GM23338 (cell line): ENCODE data around the gene RUVBL2. TPM values are rescaled to one million over a fixed set of nuclear protein-coding genes. Genes with fewer than 3 reads are reported as not detected.

ENCODE experiments used
- ATAC-seq: fragments of 200-7000 bp; cut with Tn5 transposase; 3 replicates; pipeline ENCODE4 v1.9.1; 2020
- DNase-seq: peaks from one replicate; pipeline ENCODE4 v3.0.0-alpha.2; 2015; ENCODE audit warnings: low spot score
- H2AFZ ChIP-seq: fragments of 200-600 bp; sonication (generic); 2 replicates; pipeline ENCODE4 v1.8.0; 2016; ENCODE audit warnings: antibody characterized with exemption, mild to moderate bottlenecking, moderate library complexity
- H3F3A ChIP-seq: fragments of 200-600 bp; sonication (generic); replicated peaks from 2 replicates; pipeline ENCODE4 v1.8.0; 2017; ENCODE audit warnings: antibody characterized with exemption, mixed run types, low read depth
- H3K27ac ChIP-seq: fragments of 200-600 bp; sonication (generic); 2 replicates; pipeline ENCODE4 v1.6.1; 2016; ENCODE audit warnings: low read depth
- H3K27me3 ChIP-seq: fragments of 200-600 bp; sonication (generic); 2 replicates; pipeline ENCODE4 v1.8.0; 2016; ENCODE audit warnings: mild to moderate bottlenecking, mixed run types, moderate library complexity; ENCODE audit not compliant: insufficient read depth
- H3K36me3 ChIP-seq: fragments of 200-600 bp; sonication (generic); 2 replicates; pipeline ENCODE4 v1.8.0; 2016; ENCODE audit warnings: mild to moderate bottlenecking; ENCODE audit not compliant: insufficient read depth
- H3K4me1 ChIP-seq: fragments of 200-600 bp; sonication (generic); 2 replicates; pipeline ENCODE4 v1.8.0; 2016; ENCODE audit warnings: mild to moderate bottlenecking, moderate library complexity; ENCODE audit not compliant: insufficient read depth
- H3K4me2 ChIP-seq: fragments of 200-600 bp; sonication (generic); 2 replicates; pipeline ENCODE4 v1.7.1; 2017; ENCODE audit warnings: mixed run types
- H3K4me3 ChIP-seq: fragments of 200-600 bp; sonication (generic); 2 replicates; pipeline ENCODE4 v1.6.1; 2016; ENCODE audit warnings: mixed run types
- H3K79me2 ChIP-seq: fragments of 200-600 bp; sonication (generic); replicated peaks from 2 replicates; pipeline ENCODE4 v1.8.0; 2017; ENCODE audit warnings: mild to moderate bottlenecking; ENCODE audit not compliant: insufficient read depth
- H3K9me2 ChIP-seq: fragments of 200-600 bp; sonication (generic); 2 replicates; pipeline ENCODE4 v1.8.0; 2017; ENCODE audit not compliant: insufficient read depth
- H4K20me1 ChIP-seq: fragments of 200-600 bp; sonication (generic); replicated peaks from 2 replicates; pipeline ENCODE4 v1.8.0; 2017; ENCODE audit warnings: mild to moderate bottlenecking; ENCODE audit not compliant: insufficient read depth
- H3K27ac Mint-ChIP-seq: 2 replicates; pipeline ENCODE4 v1.8.0; 2020; ENCODE audit warnings: inconsistent platforms, mild to moderate bottlenecking, moderate library complexity, mixed read lengths
- H3K27me3 Mint-ChIP-seq: 3 replicates; pipeline ENCODE4 v1.8.0; 2022; ENCODE audit warnings: low read depth, mild to moderate bottlenecking, moderate library complexity, mixed read lengths, inconsistent platforms; ENCODE audit not compliant: insufficient read depth, poor library complexity
- H3K36me3 Mint-ChIP-seq: 3 replicates; pipeline ENCODE4 v1.8.0; 2021; ENCODE audit warnings: low read depth, mild to moderate bottlenecking, inconsistent platforms, moderate library complexity, mixed read lengths
- H3K4me1 Mint-ChIP-seq: 3 replicates; pipeline ENCODE4 v1.8.0; 2020; ENCODE audit warnings: mild to moderate bottlenecking, inconsistent platforms, mixed read lengths
- H3K4me3 Mint-ChIP-seq: 3 replicates; pipeline ENCODE4 v1.8.0; 2021; ENCODE audit warnings: moderate library complexity, mild to moderate bottlenecking, inconsistent platforms, mixed read lengths
- H3K9me3 Mint-ChIP-seq: 3 replicates; pipeline ENCODE4 v1.8.0; 2020; ENCODE audit warnings: moderate library complexity, mild to moderate bottlenecking, inconsistent platforms, mixed read lengths
- CREB1 ChIP-seq: fragments of 250-450 bp; sonication (Bioruptor Pico); IDR thresholded peaks from 2 replicates; pipeline ENCODE4 v1.5.0; 2020; ENCODE audit warnings: low read depth, mild to moderate bottlenecking, moderate library complexity
- EZH2 ChIP-seq: fragments of 200-600 bp; sonication (generic); IDR thresholded peaks from one replicate; pipeline ENCODE4 v1.8.0; 2017; ENCODE audit warnings: antibody characterized with exemption, mild to moderate bottlenecking, low read depth; ENCODE audit not compliant: unreplicated experiment
- EZH2phosphoT487 ChIP-seq: fragments of 200-600 bp; sonication (generic); IDR thresholded peaks from one replicate; pipeline ENCODE4 v1.8.1; 2018; ENCODE audit warnings: antibody characterized with exemption; ENCODE audit not compliant: unreplicated experiment
- JUNB ChIP-seq: IDR thresholded peaks from one replicate; pipeline ENCODE4 v1.6.1; 2016; ENCODE audit warnings: antibody characterized with exemption; ENCODE audit not compliant: unreplicated experiment
- NANOG ChIP-seq: IDR thresholded peaks from 2 replicates; pipeline ENCODE4 v1.6.1; 2016; ENCODE audit warnings: antibody characterized with exemption, borderline replicate concordance
- POLR2AphosphoS5 ChIP-seq: IDR thresholded peaks from 2 replicates; pipeline ENCODE4 v1.6.1; 2016; ENCODE audit warnings: antibody characterized with exemption, low read depth
- STAT1 ChIP-seq: IDR thresholded peaks from one replicate; pipeline ENCODE4 v1.6.1; 2016; ENCODE audit warnings: antibody characterized with exemption; ENCODE audit not compliant: unreplicated experiment
- ZNF114 ChIP-seq: fragments of 250-450 bp; sonication (Bioruptor Pico); IDR thresholded peaks from 2 replicates; pipeline ENCODE4 v1.5.0; 2020; ENCODE audit warnings: mild to moderate bottlenecking, moderate library complexity
- ZNF331 ChIP-seq: fragments of 250-450 bp; sonication (Bioruptor Pico); IDR thresholded peaks from 2 replicates; pipeline ENCODE4 v1.5.0; 2020; ENCODE audit warnings: low read depth, mild to moderate bottlenecking, moderate library complexity
- polyA plus RNA-seq: library from polyadenylated mRNA; unstranded; fragments of >200 nt; fragmentation: Nextera tagmentation; extraction: Ambion mirVana; gene quantifications from 2 replicates; pipeline ENCODE4 v1.2.1, GENCODE V29; 2016
- total RNA-seq: library from RNA; depleted of rRNA; stranded (reverse); fragments of >200 nt; shearing (Covaris generic); gene quantifications from 2 replicates; pipeline ENCODE4 v1.2.3, GENCODE V29; 2014
- TF ChIP-seq, protein P1 (sequence below): IDR thresholded peaks from 2 replicates; pipeline ENCODE4 v1.6.1; 2016; ENCODE audit warnings: antibody characterized with exemption
- TF ChIP-seq, protein P2 (sequence below), 2 experiments: fragments of 200-600 bp in 1 of 2; sonication (generic) in 1 of 2; conservative IDR thresholded peaks; 2 replicates each; pipeline versions ENCODE4 v1.5.1 to v1.6.1; 2016 to 2017; ENCODE audit warnings: antibody characterized with exemption in 2 of 2, low read depth in 2 of 2, mild to moderate bottlenecking in 2 of 2, moderate library complexity in 1 of 2
- TF ChIP-seq, protein P3 (sequence below): IDR thresholded peaks from one replicate; pipeline ENCODE4 v1.6.1; 2018; ENCODE audit warnings: antibody characterized with exemption; ENCODE audit not compliant: unreplicated experiment
- TF ChIP-seq, protein P4 (sequence below): fragments of 250-450 bp; sonication (Bioruptor Pico); IDR thresholded peaks from 2 replicates; pipeline ENCODE4 v1.5.0; 2020; ENCODE audit warnings: mild to moderate bottlenecking, moderate library complexity

RUVBL2 gene
- total and polyA plus RNA-seq, 2 experiments from 2014 or later, result 196 to 252 TPM

DNA sequence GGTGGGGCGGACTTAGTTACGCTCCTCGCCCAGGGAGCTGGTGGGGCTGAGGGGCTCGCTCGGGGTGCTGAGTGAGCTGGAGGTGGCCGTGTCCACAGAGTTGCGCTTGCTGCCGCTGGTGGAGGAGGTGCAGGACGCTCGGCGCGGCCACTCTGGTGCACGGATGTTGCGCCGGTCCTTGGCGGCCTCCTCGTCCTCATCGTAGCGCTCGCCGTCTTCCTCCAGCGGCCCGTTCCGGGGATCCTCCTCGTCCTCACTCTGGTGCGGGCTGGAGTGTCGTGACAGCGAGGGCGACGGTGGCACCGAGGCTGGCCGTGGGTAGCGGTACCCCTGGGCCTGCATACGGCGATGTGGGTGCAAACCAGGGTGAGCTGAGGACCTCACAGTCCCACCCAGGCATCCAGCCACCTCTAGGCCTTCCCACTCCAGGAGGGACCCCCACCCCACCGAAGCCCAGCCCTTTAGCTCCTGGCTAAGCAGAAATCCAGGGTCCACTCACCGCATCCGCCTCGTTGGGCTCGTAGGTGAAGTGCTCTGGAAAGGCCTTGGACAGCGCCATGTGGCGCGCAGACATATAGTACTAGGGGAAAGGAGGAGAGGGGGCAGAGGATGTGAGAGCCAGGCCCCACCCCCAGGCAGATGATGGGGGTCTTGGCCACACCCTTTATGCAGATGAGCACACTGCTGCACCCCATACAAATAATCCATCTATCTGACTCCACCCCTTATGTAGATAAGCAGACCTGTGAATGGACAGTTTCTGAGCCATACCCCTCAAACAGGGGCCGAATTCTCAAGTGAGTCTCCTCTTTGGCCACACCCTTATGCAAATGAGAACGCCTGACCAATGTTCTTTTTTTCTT lies 24.2 kb upstream of the RUVBL2 start:
- TF ChIP-seq, protein P1, sequence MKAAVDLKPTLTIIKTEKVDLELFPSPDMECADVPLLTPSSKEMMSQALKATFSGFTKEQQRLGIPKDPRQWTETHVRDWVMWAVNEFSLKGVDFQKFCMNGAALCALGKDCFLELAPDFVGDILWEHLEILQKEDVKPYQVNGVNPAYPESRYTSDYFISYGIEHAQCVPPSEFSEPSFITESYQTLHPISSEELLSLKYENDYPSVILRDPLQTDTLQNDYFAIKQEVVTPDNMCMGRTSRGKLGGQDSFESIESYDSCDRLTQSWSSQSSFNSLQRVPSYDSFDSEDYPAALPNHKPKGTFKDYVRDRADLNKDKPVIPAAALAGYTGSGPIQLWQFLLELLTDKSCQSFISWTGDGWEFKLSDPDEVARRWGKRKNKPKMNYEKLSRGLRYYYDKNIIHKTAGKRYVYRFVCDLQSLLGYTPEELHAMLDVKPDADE, result no peak
- no peak for TF ChIP-seq STAT1
- TF ChIP-seq ZNF331, result no peak
- no peak for TF ChIP-seq CREB1 (CRISPR knock-in tag)
- no peak for TF ChIP-seq ZNF114
- TF ChIP-seq NANOG, result no peak
- TF ChIP-seq EZH2phosphoT487, result no peak
- TF ChIP-seq, protein P2, sequence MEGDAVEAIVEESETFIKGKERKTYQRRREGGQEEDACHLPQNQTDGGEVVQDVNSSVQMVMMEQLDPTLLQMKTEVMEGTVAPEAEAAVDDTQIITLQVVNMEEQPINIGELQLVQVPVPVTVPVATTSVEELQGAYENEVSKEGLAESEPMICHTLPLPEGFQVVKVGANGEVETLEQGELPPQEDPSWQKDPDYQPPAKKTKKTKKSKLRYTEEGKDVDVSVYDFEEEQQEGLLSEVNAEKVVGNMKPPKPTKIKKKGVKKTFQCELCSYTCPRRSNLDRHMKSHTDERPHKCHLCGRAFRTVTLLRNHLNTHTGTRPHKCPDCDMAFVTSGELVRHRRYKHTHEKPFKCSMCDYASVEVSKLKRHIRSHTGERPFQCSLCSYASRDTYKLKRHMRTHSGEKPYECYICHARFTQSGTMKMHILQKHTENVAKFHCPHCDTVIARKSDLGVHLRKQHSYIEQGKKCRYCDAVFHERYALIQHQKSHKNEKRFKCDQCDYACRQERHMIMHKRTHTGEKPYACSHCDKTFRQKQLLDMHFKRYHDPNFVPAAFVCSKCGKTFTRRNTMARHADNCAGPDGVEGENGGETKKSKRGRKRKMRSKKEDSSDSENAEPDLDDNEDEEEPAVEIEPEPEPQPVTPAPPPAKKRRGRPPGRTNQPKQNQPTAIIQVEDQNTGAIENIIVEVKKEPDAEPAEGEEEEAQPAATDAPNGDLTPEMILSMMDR (conservative IDR thresholded peaks at IDR 0.05; ENCODE audit: low read depth in 2 of 2), result no peak
- TF ChIP-seq, protein P3, sequence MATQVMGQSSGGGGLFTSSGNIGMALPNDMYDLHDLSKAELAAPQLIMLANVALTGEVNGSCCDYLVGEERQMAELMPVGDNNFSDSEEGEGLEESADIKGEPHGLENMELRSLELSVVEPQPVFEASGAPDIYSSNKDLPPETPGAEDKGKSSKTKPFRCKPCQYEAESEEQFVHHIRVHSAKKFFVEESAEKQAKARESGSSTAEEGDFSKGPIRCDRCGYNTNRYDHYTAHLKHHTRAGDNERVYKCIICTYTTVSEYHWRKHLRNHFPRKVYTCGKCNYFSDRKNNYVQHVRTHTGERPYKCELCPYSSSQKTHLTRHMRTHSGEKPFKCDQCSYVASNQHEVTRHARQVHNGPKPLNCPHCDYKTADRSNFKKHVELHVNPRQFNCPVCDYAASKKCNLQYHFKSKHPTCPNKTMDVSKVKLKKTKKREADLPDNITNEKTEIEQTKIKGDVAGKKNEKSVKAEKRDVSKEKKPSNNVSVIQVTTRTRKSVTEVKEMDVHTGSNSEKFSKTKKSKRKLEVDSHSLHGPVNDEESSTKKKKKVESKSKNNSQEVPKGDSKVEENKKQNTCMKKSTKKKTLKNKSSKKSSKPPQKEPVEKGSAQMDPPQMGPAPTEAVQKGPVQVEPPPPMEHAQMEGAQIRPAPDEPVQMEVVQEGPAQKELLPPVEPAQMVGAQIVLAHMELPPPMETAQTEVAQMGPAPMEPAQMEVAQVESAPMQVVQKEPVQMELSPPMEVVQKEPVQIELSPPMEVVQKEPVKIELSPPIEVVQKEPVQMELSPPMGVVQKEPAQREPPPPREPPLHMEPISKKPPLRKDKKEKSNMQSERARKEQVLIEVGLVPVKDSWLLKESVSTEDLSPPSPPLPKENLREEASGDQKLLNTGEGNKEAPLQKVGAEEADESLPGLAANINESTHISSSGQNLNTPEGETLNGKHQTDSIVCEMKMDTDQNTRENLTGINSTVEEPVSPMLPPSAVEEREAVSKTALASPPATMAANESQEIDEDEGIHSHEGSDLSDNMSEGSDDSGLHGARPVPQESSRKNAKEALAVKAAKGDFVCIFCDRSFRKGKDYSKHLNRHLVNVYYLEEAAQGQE, result no peak
- no peak for TF ChIP-seq EZH2
- TF ChIP-seq JUNB, result no peak
- TF ChIP-seq, protein P4, sequence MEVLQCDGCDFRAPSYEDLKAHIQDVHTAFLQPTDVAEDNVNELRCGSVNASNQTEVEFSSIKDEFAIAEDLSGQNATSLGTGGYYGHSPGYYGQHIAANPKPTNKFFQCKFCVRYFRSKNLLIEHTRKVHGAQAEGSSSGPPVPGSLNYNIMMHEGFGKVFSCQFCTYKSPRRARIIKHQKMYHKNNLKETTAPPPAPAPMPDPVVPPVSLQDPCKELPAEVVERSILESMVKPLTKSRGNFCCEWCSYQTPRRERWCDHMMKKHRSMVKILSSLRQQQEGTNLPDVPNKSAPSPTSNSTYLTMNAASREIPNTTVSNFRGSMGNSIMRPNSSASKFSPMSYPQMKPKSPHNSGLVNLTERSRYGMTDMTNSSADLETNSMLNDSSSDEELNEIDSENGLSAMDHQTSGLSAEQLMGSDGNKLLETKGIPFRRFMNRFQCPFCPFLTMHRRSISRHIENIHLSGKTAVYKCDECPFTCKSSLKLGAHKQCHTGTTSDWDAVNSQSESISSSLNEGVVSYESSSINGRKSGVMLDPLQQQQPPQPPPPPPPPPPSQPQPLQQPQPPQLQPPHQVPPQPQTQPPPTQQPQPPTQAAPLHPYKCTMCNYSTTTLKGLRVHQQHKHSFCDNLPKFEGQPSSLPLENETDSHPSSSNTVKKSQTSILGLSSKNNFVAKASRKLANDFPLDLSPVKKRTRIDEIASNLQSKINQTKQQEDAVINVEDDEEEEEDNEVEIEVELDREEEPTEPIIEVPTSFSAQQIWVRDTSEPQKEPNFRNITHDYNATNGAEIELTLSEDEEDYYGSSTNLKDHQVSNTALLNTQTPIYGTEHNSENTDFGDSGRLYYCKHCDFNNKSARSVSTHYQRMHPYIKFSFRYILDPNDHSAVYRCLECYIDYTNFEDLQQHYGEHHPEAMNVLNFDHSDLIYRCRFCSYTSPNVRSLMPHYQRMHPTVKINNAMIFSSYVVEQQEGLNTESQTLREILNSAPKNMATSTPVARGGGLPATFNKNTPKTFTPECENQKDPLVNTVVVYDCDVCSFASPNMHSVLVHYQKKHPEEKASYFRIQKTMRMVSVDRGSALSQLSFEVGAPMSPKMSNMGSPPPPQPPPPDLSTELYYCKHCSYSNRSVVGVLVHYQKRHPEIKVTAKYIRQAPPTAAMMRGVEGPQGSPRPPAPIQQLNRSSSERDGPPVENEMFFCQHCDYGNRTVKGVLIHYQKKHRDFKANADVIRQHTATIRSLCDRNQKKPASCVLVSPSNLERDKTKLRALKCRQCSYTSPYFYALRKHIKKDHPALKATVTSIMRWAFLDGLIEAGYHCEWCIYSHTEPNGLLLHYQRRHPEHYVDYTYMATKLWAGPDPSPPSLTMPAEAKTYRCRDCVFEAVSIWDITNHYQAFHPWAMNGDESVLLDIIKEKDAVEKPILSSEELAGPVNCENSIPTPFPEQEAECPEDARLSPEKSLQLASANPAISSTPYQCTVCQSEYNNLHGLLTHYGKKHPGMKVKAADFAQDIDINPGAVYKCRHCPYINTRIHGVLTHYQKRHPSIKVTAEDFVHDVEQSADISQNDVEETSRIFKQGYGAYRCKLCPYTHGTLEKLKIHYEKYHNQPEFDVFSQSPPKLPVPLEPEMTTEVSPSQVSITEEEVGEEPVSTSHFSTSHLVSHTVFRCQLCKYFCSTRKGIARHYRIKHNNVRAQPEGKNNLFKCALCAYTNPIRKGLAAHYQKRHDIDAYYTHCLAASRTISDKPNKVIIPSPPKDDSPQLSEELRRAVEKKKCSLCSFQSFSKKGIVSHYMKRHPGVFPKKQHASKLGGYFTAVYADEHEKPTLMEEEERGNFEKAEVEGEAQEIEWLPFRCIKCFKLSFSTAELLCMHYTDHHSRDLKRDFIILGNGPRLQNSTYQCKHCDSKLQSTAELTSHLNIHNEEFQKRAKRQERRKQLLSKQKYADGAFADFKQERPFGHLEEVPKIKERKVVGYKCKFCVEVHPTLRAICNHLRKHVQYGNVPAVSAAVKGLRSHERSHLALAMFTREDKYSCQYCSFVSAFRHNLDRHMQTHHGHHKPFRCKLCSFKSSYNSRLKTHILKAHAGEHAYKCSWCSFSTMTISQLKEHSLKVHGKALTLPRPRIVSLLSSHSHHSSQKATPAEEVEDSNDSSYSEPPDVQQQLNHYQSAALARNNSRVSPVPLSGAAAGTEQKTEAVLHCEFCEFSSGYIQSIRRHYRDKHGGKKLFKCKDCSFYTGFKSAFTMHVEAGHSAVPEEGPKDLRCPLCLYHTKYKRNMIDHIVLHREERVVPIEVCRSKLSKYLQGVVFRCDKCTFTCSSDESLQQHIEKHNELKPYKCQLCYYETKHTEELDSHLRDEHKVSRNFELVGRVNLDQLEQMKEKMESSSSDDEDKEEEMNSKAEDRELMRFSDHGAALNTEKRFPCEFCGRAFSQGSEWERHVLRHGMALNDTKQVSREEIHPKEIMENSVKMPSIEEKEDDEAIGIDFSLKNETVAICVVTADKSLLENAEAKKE (CRISPR knock-in tag), result no peak
- no peak for TF ChIP-seq POLR2AphosphoS5
- Mint-ChIP-seq H3K27me3 (peaks cover 38% of the 10 kb centered on the region), H3K4me1 (peaks cover 20% of the 10 kb centered on the region), H3K27ac (no peak overlapping the region), H3K4me3 (no peak overlapping the region), H3K36me3 (peaks cover 55% of the 10 kb centered on the region), H3K9me3 (peaks cover 13% of the 10 kb centered on the region)
- Histone ChIP-seq H3K9me2 (no peaks in the 10 kb centered on the region), H3K4me2 (no peak overlapping the region), H3F3A (peaks cover 37% of the 10 kb centered on the region), H3K27me3 (no peaks in the 10 kb centered on the region), H3K27ac (no peak overlapping the region), H3K79me2 (peaks cover 19% of the 10 kb centered on the region), H4K20me1 (peaks cover 11% of the 10 kb centered on the region), H3K36me3 (peaks cover 13% of the 10 kb centered on the region), H3K4me1 (peaks cover 5% of the 10 kb centered on the region; the same call in 1 of the 2 replicates), H3K4me3 (no peak overlapping the region), H2AFZ (no peak overlapping the region)
- ATAC-seq (peak; percentile 12), DNase-seq (peak; percentile 77)
